Subcutaneous adipose tissue (tissue), 4 donors: ENCODE results near the gene ACSM5. TPM values are rescaled to one million over a fixed set of nuclear protein-coding genes. Genes with fewer than 3 reads are reported as not detected.

ENCODE experiments used
- total RNA-seq, 4 donors: library from RNA; depleted of rRNA; stranded (reverse); fragments of >200 nt; gene quantifications; one replicate each; pipeline ENCODE4 v1.1.0, GENCODE V29; 2016
- TF ChIP-seq, protein P1 (sequence below): fragments of 450-650 bp; IDR thresholded peaks from one replicate; pipeline ENCODE4 v1.5.1; 2016; ENCODE audit warnings: low read depth, mild to moderate bottlenecking, control low read depth, antibody characterized with exemption, moderate library complexity

The ACSM5 gene
- total RNA-seq, 4 donors from 2014 or later = 30.6 to 68.9 (median 51.8) TPM

DNA sequence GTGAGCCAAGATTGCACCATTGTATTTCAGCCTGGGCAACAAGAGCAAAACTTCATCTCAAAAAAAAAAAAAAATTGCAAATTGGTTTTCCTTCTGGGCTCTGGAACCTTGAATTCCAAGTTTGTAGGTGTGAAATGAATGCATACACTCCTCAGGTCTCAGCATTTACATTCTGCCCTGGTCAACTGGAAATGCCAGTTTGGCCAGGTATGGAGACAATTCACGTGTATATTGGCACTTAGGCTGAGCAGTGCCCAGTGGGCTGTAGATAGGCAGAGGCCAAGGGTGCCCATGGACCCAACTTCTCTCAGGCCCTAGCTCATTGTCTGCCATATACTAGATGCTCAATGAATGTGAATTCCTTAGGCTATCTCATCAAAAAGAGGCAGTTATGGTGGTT is 20.5 kb upstream of the ACSM5 start:
- TF ChIP-seq, protein P1, sequence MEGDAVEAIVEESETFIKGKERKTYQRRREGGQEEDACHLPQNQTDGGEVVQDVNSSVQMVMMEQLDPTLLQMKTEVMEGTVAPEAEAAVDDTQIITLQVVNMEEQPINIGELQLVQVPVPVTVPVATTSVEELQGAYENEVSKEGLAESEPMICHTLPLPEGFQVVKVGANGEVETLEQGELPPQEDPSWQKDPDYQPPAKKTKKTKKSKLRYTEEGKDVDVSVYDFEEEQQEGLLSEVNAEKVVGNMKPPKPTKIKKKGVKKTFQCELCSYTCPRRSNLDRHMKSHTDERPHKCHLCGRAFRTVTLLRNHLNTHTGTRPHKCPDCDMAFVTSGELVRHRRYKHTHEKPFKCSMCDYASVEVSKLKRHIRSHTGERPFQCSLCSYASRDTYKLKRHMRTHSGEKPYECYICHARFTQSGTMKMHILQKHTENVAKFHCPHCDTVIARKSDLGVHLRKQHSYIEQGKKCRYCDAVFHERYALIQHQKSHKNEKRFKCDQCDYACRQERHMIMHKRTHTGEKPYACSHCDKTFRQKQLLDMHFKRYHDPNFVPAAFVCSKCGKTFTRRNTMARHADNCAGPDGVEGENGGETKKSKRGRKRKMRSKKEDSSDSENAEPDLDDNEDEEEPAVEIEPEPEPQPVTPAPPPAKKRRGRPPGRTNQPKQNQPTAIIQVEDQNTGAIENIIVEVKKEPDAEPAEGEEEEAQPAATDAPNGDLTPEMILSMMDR = no peak

DNA sequence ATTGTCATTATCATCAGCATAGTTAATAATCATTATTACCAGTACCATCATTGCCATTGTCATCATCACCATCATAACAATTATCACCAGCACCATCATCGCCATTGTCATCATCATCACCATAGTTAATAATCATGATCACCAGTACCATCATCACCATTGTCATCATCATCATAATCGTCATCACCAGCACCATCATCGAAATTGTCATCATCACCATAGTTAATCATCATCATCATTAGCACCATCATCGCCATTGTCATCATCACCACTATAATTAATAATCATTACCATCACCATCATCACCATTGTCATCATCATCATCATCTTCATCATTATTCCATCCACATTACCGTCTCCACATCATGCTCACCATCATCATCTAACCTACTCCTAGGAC is 18.3 kb upstream of the ACSM5 start:
- TF ChIP-seq, protein P1 = no peak

DNA sequence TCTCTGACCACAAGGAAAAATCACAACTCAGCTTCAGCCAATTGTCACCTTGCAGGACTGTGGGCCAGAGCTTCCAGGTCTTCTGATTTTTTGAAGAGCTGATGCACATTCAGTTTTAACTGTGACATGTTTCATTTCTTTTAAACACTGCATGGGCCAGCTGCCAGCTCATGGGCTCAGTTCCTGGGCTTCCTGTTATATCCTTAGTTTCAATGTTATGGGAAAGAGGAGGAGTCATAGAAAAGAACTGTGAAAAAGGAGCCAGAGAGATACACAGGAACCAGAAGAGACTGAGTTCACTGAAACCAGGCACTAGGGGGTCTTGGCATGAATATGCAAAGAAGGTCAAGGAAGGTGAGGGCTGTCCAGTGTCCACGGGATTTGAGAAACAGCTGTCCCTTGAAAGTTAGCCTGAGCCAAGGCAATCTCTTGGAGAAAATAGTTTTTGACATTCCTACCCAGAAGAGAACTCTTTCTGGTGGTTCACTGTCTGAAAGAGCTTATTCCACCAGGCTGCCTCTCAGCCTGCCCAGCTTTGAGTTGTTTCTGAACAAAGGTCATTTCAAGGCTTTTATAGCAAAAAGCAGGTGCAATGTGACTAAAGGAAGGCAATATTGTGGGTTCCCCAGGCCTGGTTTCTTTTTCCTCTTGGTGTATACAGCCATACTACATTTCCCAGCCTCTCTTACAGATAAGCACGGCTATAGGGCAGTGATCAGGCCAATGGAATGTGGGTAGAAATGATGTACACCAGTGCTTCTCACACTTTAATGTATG is 15.3 kb upstream of the ACSM5 start:
- TF ChIP-seq, protein P1 = no peak

DNA sequence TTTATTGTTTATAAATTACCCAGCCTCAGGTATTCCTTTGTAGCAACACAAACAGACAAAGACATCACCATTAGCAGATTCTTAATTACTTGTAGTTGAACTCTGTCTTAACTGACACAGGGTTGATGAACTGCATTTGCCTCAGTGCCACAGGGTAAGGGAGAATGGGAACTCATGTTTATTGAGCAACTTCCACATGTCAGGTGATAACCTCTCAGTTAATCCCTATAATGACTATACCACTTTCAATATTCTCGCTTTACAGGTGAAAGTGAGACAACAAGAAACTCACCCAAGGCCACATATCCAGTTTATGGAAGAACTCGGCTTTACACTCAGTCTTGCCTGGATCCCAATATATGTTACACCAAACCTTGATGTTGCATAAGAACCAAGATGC is 13.4 kb upstream of the ACSM5 start:
- TF ChIP-seq, protein P1 = no peak

DNA sequence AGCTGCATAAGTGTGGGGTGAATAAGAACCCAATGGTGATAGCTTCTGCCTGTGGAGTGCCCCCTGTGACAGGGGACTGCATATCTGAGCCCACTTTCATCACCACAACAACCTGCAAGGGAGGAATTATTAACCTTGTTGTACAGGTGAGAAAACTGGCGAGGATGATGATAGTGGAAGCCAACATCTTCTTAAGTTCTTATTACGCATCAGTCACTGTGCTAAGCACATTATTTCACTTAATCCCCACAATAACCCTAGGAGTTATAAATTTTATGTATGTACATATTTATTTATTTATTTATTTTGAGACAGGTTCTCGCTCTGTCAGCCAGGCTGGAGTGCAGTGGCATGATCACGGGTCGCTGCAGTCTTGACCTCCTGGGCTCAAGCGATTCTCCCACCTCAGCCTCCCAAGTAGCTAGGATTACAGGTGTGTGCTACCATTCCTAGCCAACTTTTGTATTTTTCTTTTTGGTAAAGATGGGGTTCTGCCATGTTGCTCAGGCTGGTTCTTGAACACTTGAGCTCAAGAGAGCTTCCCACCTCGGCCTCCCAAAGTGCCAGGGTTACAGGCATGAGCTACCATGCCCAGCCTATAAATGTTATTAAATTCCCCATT is 12.4 kb upstream of the ACSM5 start:
- TF ChIP-seq, protein P1 = no peak

DNA sequence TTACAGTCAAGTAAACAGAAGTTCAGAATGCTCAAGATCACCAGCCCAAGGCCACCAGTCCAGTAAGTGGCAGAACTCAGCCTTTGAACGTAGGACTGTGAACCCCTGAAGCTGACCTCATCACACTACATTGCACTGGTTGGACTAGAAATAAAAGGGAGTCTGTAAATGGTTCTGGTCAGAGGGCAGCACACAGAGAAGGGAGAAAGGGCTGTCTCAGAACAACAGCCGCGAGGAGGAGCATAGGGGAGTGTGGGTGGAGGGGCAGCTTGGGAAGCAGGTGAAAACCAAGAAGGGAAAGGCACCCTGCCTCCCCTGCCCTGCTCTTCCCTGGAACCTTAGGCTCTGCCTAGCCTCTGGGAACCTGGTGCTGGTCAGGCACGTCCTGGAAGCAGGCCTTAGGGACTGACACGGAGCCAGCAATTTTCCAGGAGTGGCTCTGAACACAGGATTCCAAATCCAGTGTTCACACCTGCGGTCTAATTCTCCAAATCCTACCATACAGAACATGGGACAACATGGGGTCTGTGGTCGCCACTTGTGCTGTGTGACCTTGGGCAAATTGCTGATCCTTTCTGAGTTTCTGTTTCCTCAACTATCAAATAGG is 11.8 kb upstream of the ACSM5 start:
- TF ChIP-seq, protein P1 = no peak

DNA sequence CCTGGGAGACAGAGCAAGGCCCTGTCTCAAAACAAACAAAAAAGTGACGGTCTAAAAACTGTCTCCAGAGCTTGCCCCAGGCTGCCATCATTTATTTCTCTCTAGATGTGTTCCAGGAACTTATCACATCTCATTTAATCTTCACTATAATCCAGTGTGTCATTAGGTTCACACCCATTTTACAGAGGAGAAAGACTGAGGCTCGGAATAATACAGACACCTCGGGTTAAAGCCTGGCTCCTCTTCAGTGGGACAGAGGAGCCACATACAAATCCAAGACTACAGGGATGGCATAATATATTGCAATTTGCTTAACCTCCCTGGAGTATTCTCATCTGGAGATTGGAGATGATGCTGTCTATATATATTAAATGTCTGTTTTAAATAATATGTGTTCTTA is 10.7 kb upstream of the ACSM5 start:
- TF ChIP-seq, protein P1 = no peak
